HEK293T (cell line): ENCODE measurements around the gene VENTX.
"Not testable (repeated sequence)": the region's sequence is repeated elsewhere in the genome, so short reads cannot be mapped to it uniquely, and the experiment has no call there.

ENCODE experiments used
- CTCF ChIA-PET: fragments of 350-600 bp; formaldehyde crosslinking; extraction: SDS; loops from one replicate; lab custom pipeline; 2021; ENCODE audit warnings: antibody characterized with exemption, inconsistent platforms; lab: Yijun Ruan, JAX
- POLR2A ChIA-PET: fragments of 350-600 bp; formaldehyde crosslinking; extraction: SDS; loops from one replicate; lab custom pipeline; 2020; ENCODE audit warnings: antibody characterized with exemption, inconsistent platforms; lab: Yijun Ruan, JAX
- DNase-seq: peaks from one replicate; pipeline ENCODE4 v3.0.0; 2012; ENCODE audit warnings: mixed read lengths; ENCODE audit errors: extremely low spot score
- ARNT ChIP-seq: fragments of 450-650 bp; IDR thresholded peaks from 2 replicates; pipeline ENCODE4 v1.6.1; 2017; ENCODE audit warnings: mild to moderate bottlenecking
- BHLHE40 ChIP-seq: fragments of 450-650 bp; IDR thresholded peaks from 2 replicates; pipeline ENCODE4 v1.6.1; 2016; ENCODE audit warnings: mild to moderate bottlenecking, moderate library complexity, borderline replicate concordance
- CTBP1 ChIP-seq: fragments of 450-650 bp; IDR thresholded peaks from 2 replicates; pipeline ENCODE4 v1.6.1; 2016; ENCODE audit warnings: borderline replicate concordance
- ELF4 ChIP-seq: fragments of 450-650 bp; IDR thresholded peaks from 2 replicates; pipeline ENCODE4 v1.6.1; 2017; ENCODE audit warnings: antibody characterized with exemption
- FOXA1 ChIP-seq: fragments of 450-650 bp; IDR thresholded peaks from 2 replicates; pipeline ENCODE4 v1.6.1; 2016; ENCODE audit warnings: mild to moderate bottlenecking
- FOXK2 ChIP-seq: fragments of 450-650 bp; IDR thresholded peaks from 2 replicates; pipeline ENCODE4 v1.6.1; 2016; ENCODE audit warnings: mild to moderate bottlenecking
- FOXM1 ChIP-seq: fragments of 450-650 bp; IDR thresholded peaks from 2 replicates; pipeline ENCODE4 v1.6.1; 2017; ENCODE audit warnings: mild to moderate bottlenecking, borderline replicate concordance
- HDGF ChIP-seq: fragments of 450-650 bp; IDR thresholded peaks from 2 replicates; pipeline ENCODE4 v1.6.1; 2017; ENCODE audit warnings: antibody characterized with exemption, borderline replicate concordance
- L3MBTL2 ChIP-seq: fragments of 450-650 bp; conservative IDR thresholded peaks from 2 replicates; pipeline ENCODE4 v1.6.1; 2016; ENCODE audit warnings: mild to moderate bottlenecking
- LEF1 ChIP-seq: fragments of 450-650 bp; IDR thresholded peaks from 2 replicates; pipeline ENCODE4 v1.6.1; 2017; ENCODE audit warnings: mild to moderate bottlenecking, borderline replicate concordance
- NFRKB ChIP-seq: fragments of 450-650 bp; IDR thresholded peaks from 2 replicates; pipeline ENCODE4 v1.6.1; 2016; ENCODE audit warnings: mild to moderate bottlenecking, moderate library complexity
- PKNOX1 ChIP-seq: fragments of 450-650 bp; IDR thresholded peaks from 2 replicates; pipeline ENCODE4 v1.6.1; 2016
- SP1 ChIP-seq: fragments of 450-650 bp; IDR thresholded peaks from 2 replicates; pipeline ENCODE4 v1.6.1; 2017
- SUZ12 ChIP-seq: fragments of 450-650 bp; IDR thresholded peaks from 2 replicates; pipeline ENCODE4 v1.6.1; 2016; ENCODE audit warnings: mild to moderate bottlenecking
- TARDBP ChIP-seq: fragments of 450-650 bp; IDR thresholded peaks from 2 replicates; pipeline ENCODE4 v1.6.1; 2016
- ZNF384 ChIP-seq: fragments of 450-650 bp; IDR thresholded peaks from 2 replicates; pipeline ENCODE4 v1.6.1; 2016

The VENTX gene

GRCh38 chr10:133261726-133262325 lies 24.2 kb downstream of the VENTX start:
- TF ChIP-seq FOXM1 (peak; percentile 31; the same call in 1 of the 2 replicates), FOXK2 (no peak)
- DNase-seq: peak; percentile 94
- ChIA-PET CTCF (no interaction called here), POLR2A (interaction anchor here (1.0 kb wide), 2 partner anchors 15 to 119 kb away, joined by 3 to 4 read pairs; no protein-coding TSS in a partner anchor)

GRCh38 chr10:133262696-133263095 lies 25.0 kb downstream of the VENTX start:
- CTCF ChIA-PET: interaction anchor here (1.2 kb wide), 1 partner anchor 119 kb away, joined by 3 read pairs; no protein-coding TSS in a partner anchor
- TF ChIP-seq PKNOX1: no peak
- TF ChIP-seq HDGF: no peak
- no peak for TF ChIP-seq SP1
- no peak for TF ChIP-seq LEF1
- TF ChIP-seq L3MBTL2: no peak
- no peak for TF ChIP-seq NFRKB
- TF ChIP-seq FOXK2: no peak
- no peak for TF ChIP-seq CTBP1
- no peak for TF ChIP-seq ARNT
- TF ChIP-seq ZNF384: no peak
- TF ChIP-seq BHLHE40: no peak
- TF ChIP-seq FOXM1: no peak
- no peak for TF ChIP-seq TARDBP
- no peak for TF ChIP-seq SUZ12
- no peak for TF ChIP-seq ELF4
- TF ChIP-seq FOXA1: no peak
- DNase-seq: no peak
- POLR2A ChIA-PET: interaction anchor here (1.0 kb wide), 1 partner anchor 15 kb away, joined by 3 read pairs; no protein-coding TSS in a partner anchor

DNA sequence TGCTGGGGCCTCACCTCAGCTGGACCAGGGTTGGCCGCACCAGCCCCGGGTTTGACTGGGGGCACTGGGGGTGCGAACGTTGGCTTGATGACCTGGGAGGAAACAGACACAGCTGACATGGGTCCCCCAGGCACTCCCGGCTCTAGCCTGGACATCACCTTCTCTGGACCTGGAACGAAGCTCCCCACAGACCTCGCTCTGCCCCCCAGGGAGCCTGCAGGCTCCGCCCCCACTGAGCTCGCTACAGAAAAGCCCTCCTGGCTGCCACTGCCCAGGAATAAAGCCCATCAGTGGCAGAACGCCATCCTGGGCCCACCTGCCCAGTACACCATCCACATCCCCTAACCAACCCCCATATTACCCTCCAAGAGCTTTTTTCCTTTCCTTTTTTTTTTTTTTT lies 26.0 kb downstream of the VENTX start:
- POLR2A ChIA-PET: interaction anchor here (0.9 kb wide), 1 partner anchor 15 kb away, joined by 3 read pairs; no protein-coding TSS in a partner anchor
- CTCF ChIA-PET: interaction anchor here (1.2 kb wide), 1 partner anchor 120 kb away, joined by 3 read pairs; no protein-coding TSS in a partner anchor
- no peak for DNase-seq
- no peak for TF ChIP-seq FOXM1
- TF ChIP-seq ARNT: no peak
- no peak for TF ChIP-seq CTBP1
- no peak for TF ChIP-seq ELF4
- no peak for TF ChIP-seq BHLHE40
- no peak for TF ChIP-seq FOXK2
- no peak for TF ChIP-seq TARDBP
- no peak for TF ChIP-seq PKNOX1
- TF ChIP-seq SUZ12: no peak
- TF ChIP-seq ZNF384: no peak
- no peak for TF ChIP-seq L3MBTL2
- no peak for TF ChIP-seq FOXA1
- TF ChIP-seq NFRKB: no peak
- TF ChIP-seq LEF1: no peak

DNA sequence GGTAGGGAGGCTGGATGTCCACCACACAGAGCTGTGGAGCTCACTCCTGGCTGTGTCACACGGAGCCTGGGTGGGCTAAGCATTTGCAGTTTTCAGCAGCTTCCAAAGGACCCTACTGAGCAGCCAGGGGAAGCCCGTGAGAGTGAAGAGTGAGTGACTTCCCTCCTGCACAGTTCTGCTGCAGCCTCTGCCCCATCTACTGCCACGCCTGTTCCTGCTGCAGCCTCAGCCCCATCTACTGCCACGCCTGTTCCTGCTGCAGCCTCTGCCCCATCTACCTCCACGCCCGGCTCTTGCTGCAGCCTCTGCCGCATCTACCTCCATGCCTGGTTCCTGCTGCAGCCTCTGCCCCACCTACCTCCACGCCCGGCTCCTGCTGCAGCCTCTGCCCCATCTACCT lies 26.8 kb downstream of the VENTX start:
- POLR2A ChIA-PET: interaction anchor here (0.9 kb wide), 1 partner anchor 14 kb away, joined by 3 read pairs; no protein-coding TSS in a partner anchor

DNA sequence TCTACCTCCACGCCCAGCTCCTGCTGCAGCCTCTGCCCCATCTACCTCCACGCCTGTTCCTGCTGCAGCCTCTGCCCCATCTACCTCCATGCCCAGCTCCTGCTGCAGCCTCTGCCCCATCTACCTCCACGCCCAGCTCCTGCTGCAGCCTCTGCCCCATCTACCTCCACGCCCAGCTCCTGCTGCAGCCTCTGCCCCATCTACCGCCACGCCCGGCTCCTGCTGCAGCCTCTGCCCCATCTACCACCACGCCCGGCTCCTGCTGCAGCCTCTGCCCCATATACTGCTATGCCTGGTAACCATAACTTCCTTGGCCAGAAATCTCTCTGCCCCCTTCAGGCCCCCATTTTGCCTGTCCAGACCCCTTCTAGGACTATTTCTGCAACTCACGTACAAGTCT lies 27.4 kb downstream of the VENTX start:
- DNase-seq, CTCF ChIA-PET, POLR2A ChIA-PET: not testable (repeated sequence)

More for the DNA sequence above, 26.8 kb downstream of the VENTX start:
- DNase-seq: no peak
- TF ChIP-seq PKNOX1 (no peak), CTBP1 (no peak), FOXA1 (no peak), NFRKB (no peak), TARDBP (no peak), ZNF384 (no peak), ELF4 (no peak)
- CTCF ChIA-PET: no interaction called here

DNA sequence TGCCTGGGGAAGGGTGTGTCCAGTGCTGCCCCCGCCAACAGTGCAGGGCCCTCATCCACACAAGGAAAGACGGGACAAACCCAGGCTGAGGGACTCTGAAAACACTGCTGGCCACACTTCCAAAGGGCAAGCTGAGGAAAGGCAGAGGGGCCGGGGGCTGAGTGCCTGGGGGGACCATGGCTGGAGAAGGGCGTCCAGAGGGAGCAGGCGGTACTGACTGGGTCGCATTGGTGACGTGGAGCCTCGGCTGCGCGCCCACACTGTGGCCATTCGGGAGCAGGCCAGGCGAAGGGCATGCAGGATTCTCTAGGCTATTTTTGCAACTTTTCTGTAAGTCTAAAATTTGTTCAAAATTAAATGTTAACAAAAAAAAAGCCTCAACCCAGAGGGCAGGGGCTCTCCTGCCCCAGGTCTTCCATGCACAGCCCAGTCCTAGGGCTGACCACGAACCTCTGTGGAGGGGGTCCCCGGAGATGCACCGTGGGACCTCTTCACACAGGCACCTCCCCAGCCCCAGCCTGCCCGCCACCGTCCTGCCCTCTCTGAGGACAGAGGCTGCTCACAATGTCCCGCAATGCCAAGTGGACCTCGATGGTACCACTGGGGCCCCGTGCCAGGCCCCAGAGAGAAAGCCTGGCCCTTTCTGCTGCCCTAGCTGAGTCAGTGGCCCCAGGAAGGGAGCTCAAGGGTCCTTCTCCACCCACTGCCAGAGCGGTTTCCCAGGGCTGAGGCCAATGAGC lies 28.6 kb downstream of the VENTX start:
- DNase-seq: no peak
- no peak for TF ChIP-seq FOXM1
- no peak for TF ChIP-seq SUZ12
- no peak for TF ChIP-seq TARDBP
- no peak for TF ChIP-seq HDGF
- no peak for TF ChIP-seq ARNT
- no peak for TF ChIP-seq FOXA1
- no peak for TF ChIP-seq SP1
- TF ChIP-seq ZNF384: no peak
- TF ChIP-seq PKNOX1: no peak
- POLR2A ChIA-PET: no interaction called here
- CTCF ChIA-PET: interaction anchor here (0.6 kb wide), 1 partner anchor 106 kb away, joined by 3 read pairs; no protein-coding TSS in a partner anchor
